HG03159 (cell line): Measurements from ENCODE around the gene FASLG.
A peak's percentile ranks its signal among the peaks of the same experiment; 100 is the strongest.
"Not testable (repeated sequence)": the region's sequence is repeated elsewhere in the genome, so short reads cannot be mapped to it uniquely, and the experiment has no call there.

ENCODE experiments used
- ATAC-seq: cut with Tn5 transposase; IDR thresholded peaks from one replicate; pipeline ENCODE4 v1.9.1; 2021; ENCODE audit warnings: mild to moderate bottlenecking, moderate library complexity; ENCODE audit not compliant: unreplicated experiment

The FASLG gene

GRCh38 chr1:172658871-172659453 lies at the start of gene FASLG:
Gene FASLG (plus strand): TSS chr1:172659103. CDS start chr1:172659202, 99 bp downstream.
- no peak for ATAC-seq

- no peak for ATAC-seq
These were observed 49.4 kb upstream of the FASLG start for GRCh38 chr1:172609528-172609927.

DNA sequence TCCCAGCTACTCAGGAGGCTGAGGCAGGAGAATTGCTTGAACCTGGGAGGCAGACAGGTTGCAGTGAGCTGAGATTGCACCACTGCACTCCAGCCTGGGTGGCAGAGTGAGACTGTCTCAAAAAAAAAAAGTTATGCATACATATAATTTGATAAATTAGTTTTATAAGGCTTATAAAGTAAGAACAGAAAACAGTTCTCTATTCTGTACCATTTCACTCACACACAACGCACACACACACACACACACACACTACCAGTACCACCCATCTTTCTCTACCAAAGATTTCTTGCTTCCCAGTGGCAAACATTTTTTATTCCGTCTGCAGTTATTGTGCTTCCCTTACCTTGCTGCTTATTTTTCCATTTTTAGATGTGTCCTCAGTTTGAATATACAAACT lies 46.4 kb upstream of the FASLG start:
- no peak for ATAC-seq

GRCh38 chr1:172613294-172613693 lies 45.6 kb upstream of the FASLG start:
- ATAC-seq, result no peak

DNA sequence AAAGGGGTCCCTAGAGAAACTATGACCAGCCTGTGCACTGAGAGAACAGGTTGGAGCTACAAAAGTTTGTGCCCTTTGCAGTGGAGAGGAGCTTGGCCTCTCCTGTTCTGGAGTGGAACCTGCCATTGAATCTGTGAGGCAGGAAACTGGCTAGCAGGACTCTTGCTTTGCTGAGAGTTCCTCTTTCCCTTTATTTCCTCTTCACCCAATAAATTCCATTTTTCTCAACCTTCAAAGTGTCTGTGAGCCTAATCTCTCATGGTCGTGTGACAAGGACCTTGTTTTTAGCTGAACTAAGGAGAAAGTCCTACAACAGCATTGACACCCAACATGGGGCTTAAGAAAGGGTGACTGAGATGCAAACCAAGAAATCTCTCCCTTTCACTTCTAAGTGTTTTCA lies 42.7 kb upstream of the FASLG start:
- no peak for ATAC-seq

GRCh38 chr1:172616636-172617035 lies 42.3 kb upstream of the FASLG start:
- no peak for ATAC-seq

DNA sequence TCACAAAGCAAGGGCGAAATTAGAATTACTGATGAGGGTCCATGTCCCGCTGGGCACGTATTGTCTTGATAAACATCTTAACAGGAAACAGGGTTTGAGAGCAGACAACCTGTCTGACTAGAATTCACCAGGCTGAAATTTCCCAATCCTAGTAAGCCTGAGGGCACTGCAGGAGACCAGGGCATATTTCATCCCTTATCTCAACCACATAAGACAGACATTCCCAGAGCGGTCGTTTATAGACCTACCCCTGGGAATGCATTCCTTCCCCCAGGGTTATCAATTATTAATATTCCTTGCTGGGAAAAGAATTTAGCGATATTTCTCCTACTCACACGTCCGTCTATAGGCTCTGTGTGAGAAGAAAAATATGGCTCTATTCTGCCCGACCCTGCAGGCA lies 38.3 kb upstream of the FASLG start:
- ATAC-seq, result not testable (repeated sequence)

- no peak for ATAC-seq
These were observed 36.4 kb upstream of the FASLG start for GRCh38 chr1:172622541-172622940.

DNA sequence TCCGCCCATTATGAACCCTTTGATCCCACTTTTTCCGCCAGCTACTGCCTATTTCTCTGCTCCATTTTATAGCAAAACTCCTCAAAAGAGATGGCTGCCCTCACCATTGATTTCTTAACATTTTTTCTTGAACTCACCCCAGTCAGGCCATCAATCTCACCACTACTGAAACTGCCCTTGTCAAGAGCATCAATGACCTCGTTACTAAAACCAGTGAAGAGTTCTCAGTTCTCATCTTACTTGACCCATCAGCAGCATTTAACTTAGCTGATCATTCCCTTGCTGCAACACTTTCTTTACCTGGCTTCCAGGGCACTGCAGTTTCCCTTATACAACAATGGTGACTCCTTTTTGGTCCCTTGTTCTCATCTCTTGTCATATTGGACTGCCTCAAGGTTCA lies 35.2 kb upstream of the FASLG start:
- no peak for ATAC-seq

GRCh38 chr1:172626845-172627244 lies 32.1 kb upstream of the FASLG start:
- ATAC-seq, result no peak

DNA sequence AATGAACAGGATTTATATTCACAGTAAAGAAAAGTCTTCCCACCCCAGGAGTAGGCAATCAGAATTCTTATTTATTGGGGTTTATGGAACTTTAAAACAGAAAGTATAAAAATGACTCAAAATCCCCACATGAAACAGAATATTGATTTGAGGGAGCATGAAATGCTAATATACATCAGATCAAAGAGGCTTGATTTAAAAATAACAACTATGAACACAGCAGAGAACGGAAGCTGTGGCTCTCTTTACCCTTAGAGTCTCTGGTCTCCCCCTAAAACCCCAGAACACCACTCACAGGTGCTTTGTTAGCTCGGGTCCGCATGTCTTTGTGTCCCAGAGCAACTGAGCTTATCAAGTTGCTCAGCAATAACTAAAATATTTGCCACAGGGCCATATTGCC lies 31.2 kb upstream of the FASLG start:
- no peak for ATAC-seq

GRCh38 chr1:172628401-172628800 lies 30.5 kb upstream of the FASLG start:
- no peak for ATAC-seq

GRCh38 chr1:172629170-172629569 lies 29.7 kb upstream of the FASLG start:
- no peak for ATAC-seq

- ATAC-seq, result no peak
These were observed 29.3 kb upstream of the FASLG start for GRCh38 chr1:172629638-172630037.

- no peak for ATAC-seq
These were observed 28.7 kb upstream of the FASLG start for GRCh38 chr1:172630056-172630818.

GRCh38 chr1:172630868-172631267 lies 28.0 kb upstream of the FASLG start:
- no peak for ATAC-seq

- no peak for ATAC-seq
These were observed 21.4 kb upstream of the FASLG start for GRCh38 chr1:172637522-172637921.

- ATAC-seq, result no peak
These were observed 20.7 kb upstream of the FASLG start for GRCh38 chr1:172638249-172638648.

DNA sequence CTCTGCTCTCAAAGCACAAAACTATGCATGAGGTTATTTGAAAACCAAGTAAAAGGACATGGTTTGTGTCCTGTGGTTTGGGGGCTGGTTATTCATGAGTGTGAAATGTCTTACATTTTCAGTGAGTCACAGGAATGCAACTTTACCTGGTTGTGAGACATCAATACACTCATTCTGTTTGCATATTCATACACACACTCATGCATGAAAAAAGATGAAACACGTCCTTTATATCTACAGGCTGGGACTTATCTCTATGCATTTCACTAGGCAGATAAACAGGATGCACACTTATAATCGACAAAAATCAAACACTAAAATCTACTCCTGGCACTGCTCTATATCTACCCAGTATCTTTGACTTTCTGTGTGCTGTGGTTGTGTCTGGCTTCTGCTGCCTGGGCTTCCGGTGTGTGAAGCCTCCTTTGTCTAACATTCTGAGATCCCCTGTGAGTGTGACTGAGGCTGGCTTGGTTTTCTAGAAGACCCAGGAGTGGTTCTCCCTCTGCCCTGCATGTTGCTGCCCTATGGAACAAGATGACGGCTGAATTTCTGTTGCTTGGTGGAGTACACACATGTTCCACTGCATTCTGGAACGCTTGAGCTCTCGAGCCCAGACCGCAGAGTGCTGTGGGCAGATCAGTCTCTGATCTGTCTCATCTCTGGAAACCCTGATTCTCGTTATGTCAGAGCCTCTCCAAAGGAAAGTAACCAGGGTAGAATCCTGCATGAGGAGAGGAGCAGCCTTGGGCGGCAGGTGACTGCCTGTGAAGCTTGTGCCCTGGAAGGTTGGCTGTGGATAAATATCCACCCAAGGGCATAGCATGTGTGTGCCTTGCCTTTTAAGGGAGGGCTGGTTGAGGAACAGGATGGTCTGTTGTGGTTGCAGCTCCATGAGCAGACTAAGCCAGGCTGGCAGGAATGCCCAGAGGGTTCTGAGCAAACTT lies 19.7 kb upstream of the FASLG start:
- ATAC-seq, result peak; percentile 68

- ATAC-seq, result no peak
These were observed 18.8 kb upstream of the FASLG start for GRCh38 chr1:172640111-172640510.

GRCh38 chr1:172641492-172641891 lies 17.4 kb upstream of the FASLG start:
- ATAC-seq, result no peak

DNA sequence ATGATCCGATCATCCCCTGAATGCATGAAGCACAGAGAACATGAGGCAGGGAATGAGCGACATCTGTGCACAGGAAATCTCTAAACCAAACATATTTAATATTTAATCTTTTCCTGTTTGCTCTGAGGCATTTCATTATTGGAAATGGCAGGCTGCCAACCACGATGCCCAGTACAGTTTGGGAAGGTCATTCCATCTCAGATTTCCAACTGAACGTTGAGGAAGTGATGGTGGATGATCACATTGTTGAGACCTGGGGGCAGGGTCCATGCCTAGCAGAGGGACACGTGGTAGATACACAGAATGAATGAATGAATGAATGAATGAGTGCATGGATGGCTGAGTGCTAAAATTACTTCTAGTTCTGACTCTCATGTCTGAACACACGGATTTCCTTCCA lies 15.9 kb upstream of the FASLG start:
- no peak for ATAC-seq
